Stimulated activated CD8-positive, alpha-beta memory T cell treated with anti-CD3 and anti-CD28 coated beads, Interleukin-2, amount 100 ng/mL, for 1 hour (primary cell): Measurements from ENCODE around the gene PSMG4.

Experiments
- DNase-seq, 2 donors: peaks; one replicate each; pipeline ENCODE4 v3.0.0-alpha.2; 2020; ENCODE audit warnings: low read depth in 2 of 2

PSMG4 gene

DNA sequence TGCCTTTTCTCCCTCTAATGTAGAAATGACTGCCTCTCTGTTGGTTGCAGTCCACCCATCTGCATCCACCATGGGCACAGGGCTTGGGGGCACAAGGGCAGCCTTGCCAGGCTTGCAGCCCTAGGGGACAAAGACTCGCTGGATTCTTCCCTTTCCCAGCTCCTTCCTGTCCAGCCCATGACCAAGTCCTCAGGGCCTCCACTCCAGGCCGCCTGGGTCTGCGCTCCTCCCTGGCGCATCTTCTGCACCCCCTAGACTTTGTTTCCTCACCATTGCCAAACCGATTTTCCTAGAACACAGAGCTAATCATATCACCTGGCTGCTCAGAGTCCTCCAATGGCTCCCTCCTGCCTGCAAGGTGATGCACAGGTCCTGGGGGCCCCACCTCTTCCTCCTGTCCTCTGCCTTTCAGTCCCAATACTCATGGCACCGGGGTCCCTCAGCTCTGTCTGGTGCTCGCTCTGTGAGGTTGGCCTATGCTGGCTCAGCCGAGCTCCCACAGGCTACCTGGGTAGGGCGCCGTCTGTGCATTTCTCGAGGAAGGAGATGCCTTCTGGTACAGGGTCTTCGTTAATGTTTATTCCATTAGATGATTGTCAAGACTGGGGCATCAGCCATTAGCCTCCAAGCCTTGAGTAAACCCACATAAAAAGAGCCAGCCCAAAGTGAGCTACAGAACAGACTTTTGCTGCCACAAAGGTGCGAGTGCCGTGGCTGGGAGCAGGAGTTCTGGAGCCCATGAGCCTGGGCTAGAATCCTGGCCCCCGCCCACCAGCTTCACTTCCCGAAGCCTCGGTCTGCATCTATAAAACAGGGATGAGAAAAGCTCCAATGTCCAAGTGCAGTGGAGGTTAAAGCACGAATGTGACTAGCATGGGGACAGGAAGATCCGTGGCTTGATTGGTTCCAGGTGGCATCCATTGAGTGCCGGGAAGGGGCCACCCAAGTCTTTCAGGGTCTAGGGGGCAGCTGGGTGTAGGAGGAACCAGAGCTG, 17.7 kb downstream of the PSMG4 start:
- no peak for DNase-seq

DNA sequence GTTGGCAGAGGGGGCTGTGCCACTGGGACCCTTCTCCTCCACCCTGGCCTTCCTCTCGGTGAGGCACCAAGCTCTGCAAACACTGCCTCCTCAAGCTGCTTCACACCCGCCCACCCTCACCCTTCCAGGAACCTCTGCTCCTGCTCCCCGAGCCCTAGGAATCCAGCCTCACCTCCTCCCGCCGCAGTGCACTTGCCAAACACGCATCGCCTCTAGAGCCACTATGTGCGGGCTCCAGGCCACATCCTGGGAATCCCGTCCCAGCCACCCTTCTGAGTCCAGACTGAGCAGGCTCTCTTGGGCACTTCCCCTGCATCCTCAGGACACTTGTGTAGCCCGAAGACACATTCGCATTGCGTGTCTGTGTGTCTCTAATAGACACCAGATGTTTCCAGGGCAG, 18.5 kb downstream of the PSMG4 start:
- no peak for DNase-seq

DNA sequence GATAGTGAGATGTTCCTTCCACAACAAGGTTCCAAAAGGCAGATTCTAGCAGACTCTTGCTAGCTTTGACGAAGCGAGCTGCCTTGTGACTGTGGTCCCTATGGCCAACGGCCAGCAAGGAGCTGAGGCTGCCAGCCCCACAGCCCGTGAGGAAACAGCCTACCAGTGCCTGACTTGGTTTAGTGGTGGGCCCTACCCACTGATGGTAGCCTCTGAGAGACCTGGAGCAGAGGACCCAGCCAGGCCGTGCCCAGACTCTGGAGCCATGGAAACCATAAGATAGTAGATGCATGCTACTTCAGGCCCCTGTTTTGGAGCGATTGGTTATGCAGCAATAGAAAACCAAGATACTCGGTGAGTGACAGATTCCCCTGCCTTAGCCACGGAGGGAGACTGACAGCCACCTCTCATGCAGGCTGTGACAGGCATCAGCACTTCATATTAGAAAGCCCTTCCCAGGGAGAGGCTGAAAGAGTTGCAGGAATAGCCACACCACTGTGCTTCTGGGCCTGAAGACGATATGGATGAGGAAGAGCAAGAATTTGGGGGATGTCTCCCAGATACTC, 19.2 kb downstream of the PSMG4 start:
- no peak for DNase-seq

DNA sequence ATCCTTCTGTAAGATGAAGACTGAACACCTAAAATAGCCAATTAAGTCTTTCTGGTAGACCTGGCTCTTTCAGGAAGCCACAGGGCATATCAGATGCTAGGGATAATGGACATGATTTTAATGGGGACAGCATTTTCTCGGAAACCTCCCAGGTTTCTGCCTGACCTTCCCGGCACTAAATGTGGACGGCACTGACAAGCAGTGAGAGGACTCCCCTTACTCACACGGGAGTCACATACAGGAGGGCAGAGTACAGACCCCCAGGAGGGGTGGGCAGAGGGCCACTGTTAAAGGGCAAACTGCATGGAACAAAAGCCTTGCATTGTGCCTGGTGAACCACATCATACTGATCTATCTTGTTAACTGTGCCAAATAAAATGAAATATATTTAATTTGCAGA, 19.9 kb downstream of the PSMG4 start:
- DNase-seq: no peak

DNA sequence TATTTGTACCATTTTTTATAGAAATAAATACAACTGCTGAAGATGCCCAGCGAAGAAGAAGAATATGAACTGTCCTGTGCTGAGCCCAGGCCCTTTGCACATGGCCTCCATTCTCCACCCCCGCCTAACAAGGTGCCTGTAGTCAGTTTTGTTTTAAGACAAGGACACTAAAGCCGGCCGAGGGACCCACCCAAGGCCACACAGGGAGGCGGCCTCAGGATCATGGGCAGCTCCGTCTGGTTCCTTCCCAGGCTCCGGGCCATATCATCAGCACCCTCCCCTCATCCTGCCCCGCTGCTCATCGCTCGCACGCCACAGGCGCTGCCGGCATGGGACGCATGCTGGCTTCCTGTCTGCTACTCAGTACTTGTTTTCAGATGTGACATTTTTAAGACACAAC, 21.3 kb downstream of the PSMG4 start:
- DNase-seq: no peak

DNA sequence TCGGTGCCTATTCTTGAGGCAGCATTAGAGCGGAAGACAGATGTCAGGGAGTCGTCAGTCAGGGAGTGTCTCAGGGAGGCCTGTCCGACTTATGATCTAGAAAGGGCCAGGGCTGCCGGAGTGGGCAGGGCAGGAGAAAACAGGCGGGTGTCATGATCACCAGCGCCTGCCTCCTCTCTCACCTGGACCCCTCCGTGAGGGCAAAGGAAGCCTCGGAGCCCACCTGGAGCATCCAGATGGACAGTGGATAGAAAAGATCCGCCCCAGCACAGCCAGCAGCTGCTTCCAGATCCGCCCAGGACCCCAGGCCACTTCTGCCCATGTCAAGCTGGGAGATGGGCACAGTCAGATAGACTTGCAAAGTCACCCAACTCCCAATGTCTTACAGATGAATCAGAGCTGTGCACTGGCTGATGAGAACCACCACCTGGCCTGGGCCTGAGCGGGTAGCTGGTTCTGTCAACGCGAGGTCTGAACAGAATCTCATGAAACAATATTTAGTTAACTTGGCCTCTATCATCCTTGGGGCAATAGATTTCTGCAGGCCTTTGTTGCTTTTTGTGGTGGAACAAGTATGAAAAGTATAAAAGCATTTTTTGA, 22.2 kb downstream of the PSMG4 start:
- no peak for DNase-seq

DNA sequence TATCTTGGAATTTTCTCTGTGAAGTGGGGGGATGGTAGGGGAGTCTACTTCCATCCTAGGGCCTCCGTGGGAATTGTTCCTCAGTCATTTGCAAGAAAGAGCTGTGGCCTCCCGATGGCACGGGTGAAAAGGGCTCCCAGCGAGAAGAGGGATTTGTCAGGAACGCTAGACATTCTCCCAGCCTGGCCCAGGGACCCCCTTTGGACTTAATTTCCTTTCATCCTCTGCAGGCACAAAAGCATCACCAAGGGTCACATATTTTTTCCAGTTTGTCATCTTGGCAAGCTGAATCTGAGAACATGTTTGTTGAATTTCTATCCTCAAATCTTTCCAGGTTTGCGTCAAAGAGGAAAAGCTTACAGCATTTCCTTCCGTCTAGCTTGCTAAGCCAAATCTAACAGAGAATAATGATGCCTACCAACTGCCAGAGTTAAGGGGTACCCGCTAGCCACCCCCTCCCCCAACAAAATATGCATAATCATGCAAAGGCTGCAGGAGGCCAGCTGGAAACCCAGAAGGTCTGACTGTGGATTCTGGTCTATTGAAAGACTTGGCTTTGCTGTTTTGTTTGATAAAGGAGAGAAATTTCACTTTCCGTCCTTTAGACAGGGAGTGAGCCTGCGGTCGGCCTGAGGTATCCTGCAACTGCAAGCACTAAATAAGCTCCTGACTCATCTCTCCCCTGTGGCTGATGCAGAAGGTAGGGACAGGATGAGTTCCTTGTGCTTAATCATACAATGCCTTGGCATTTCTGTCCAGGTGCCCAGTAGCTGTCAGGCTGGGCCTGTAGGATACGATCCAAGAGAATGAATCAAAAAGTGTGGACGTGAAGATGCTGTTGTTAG, 23.1 kb downstream of the PSMG4 start:
- no peak for DNase-seq

DNA sequence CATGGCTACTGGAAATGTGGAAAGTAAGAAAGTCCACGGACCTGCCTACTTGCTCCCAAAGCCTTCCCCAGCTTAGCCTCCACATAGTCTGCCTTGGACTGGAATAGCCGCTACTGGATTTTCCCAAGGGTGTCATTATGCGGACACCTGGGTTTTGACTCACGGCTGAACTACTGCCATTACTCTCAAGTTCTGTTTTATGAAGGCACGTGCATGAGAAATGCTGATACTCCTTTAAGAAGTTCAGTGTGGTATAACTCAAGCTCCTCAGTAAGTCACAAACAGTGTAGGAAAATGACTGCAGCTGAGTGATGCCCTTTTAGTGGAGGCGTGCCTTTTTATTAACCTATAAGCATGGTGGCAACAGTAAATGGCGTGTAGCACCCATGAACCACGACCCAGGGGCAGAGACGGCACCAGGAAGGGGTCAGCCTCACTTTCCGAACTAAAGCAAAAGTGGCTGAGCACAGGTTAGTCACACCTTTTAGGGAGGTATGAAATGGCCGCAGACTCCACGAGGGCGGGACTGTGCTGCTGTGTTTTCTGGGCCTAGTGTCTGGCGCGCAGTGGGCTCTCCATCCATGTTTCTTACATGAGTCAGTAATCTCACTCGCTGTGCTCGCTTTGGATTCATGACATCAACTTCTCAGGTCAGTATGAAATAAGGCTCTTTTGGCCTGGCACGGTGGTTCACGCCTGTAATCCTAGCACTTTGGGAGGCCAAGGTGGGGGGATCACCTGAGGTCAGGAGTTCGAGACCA, 23.9 kb downstream of the PSMG4 start:
- DNase-seq: no peak

DNA sequence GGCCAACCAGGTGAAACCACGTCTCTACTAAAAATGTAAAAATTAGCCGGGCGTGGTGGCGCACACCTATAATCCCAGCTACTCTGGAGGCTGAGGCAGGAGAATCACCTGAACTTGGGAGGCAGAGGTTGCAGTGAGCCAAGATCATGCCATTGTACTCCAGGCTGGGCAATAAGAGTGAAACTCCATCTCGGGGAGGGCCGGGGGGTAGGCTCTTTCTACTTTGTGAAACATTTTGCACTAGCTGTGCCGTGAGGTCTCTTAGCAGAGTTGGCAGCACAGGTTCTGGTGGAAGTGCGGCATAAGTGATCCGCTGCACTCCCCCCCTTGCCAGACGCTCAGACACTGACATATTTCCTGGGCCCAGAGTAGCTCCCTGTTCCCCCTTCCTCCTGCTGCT, 24.5 kb downstream of the PSMG4 start:
- DNase-seq: no peak

DNA sequence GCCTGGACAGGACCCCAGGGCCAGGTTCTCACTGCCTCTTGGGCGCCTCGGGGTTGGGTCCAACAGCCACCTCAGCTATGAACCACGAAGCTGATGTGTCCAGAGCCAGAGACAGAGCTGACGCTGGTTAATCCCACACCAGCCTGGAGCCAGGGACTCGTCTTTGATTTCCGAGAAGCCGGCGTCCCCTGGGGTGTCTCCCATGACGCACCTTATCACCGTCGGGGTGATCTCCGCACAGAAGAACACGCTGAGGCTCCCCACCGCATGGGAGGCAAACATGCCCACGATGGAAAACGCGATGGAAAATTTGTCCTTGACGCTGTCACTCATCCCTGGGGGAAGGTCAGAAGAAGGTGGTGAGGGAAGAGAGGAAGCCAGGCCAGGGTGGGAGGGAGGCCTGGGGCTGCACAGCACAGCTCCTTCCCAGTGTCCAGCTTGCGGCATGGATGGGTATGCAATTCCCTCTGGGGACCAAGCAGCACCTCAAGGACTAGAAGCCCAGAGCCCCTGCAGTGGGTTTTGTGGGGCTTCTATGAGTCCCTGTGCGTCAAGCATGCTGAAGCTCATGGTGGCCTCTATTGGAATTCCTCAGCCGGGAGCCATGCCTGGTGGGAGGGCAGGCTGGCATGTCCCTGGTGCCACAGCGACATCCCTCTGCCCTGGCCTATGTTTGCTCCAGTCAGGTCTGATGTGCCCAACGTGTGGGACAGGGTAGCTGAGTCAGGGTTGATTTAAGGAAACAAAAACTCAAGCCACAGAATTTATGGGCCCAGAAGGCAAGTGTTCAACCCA, 25.1 kb downstream of the PSMG4 start:
- no peak for DNase-seq

DNA sequence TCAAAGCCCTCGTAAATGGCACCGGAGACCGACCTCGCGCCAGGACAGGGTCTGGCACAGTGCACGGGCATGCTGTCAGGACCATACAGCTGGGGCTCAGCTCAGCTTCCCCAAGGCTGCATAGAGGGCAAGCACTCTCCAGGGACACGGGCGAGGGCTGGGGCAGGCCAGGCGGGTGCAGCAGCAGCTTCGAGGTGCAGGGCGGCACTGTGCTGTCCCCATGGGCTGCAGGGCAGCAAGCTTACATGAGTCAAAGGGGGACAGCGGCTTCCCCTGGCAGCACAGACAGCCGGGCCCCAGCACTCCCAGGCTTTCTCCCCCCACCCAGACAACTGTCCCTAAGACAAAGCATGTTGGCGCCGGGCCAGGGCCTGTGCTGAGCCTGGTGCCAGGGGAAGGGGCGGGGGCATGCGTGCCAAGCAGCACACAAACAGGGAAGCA, 25.7 kb downstream of the PSMG4 start:
- no peak for DNase-seq

DNA sequence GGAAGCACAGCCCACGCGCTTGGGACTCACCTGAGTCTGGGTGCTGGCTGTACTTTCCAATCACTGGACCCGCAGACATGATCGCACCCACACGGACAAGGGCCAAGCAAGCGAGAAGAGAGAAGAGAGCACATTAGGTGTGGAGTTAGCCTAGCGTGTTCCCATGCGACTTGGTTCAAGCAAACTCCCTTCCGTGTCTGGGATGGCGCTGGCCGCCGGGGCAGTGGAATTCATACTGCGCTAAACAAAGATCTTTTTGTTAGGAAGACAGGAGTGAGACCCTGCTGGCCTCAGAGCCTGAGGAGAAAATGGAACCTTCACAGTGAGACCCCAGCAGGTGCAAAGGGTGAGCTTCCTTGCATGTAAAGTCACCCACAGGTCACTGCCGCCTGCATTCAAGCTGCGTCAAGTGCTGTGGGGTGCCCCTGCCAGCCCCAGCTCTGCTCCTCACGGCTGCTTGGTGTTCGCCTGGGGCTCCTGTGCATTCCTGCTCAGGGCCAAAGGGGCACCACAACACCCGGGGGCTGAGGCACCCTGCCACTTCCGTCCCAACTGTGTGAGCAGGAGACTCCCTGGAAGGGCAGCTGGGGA, 26.4 kb downstream of the PSMG4 start:
- no peak for DNase-seq

DNA sequence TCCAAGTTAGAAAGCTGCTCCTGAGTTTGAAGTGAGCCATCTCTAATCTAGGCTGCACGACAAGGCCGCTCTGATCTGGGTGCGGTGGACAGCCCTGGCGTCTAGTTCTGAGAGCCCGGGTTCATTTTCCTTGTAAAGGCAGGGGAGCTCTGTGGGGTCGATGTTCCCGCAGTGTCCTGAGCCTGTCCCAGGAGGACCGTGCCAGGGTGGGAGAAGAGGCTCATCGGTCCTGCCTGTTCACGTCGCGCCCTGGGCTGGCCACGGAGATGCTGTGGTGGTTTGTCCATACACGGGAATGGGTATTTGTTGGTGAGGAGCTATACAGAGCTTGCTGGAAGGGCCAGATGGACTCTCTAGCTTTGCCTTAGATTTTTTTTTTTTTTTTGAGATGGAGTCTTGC, 27.0 kb downstream of the PSMG4 start:
- DNase-seq: no peak

DNA sequence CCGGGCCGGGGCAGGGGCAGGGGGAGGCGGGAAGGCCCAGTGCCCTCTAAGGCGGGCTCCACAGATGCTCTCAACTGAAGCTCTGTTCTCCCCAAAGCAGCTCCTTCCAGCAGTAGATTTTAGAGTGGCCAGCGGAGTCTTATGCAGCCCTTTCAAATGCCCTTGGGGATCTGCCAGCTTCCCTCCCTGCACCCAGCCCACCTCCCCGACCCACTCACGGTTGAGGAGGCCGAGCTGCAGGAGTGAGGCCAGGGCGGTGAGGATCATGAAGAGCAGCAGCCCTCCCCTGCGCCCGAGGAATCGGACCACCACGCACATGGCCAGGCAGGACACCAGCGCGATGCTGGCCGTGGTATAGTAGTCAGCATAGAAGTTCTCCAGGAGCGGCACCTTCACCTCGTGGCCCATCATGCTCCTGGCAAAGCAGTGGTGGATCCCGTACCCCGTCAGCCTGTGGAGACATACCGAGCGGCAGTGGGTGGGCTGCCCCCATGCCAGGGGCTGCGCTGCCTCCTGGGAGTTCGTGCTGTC, 28.0 kb downstream of the PSMG4 start:
- no peak for DNase-seq

DNA sequence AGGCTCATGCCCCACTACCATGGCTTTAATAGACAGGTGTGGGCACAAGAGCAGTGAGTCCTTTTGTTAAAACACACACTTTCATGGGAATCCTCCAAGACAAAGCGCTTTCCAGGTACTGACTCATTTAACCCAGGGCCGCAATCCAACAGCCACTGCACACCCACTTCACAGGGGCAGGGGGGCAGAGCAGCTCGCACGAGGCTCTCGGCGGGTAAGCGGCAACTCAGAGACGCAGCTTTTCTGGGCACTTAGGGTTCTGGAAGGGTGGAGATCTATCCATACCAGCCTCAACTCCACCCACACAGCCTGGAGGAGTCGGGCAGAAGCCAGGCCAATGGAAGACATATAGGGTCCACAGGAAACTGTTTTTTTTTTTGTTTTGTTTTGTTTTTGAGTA, 28.6 kb downstream of the PSMG4 start:
- no peak for DNase-seq

DNA sequence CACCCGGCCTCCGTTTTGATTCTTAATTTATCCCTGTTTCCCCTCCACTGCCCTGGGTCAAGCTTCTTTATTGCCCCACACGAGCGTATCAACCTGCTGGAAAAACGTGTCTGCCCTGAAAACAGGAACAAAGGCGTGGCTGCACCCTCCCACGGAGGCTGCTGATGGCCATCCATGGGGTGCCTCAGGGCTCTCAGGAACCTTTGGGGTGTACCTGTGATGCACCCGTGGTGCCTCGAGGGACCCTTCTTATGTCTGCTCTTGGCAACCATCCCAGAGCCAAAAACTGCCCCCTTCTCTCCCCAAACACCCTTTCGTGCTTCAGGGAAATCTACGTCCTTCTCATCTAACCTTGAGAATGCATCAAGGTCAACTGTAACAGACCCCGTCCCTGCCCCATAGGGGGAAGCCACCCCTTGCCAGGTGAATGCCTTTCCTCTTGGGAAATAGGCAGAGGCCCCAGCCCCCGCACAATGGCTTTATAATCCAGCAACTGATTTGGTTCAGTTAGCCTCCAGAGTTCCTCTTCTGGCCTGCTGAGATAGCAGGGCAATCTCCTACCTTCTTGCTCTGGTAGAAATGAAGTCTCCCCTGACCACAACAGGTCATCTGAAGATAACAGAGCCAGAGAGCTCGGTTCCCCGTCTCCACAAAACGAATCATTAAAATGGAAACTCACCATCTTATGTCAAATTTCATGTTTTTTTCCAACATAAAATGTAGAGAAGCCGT, 29.4 kb downstream of the PSMG4 start:
- DNase-seq: no peak

DNA sequence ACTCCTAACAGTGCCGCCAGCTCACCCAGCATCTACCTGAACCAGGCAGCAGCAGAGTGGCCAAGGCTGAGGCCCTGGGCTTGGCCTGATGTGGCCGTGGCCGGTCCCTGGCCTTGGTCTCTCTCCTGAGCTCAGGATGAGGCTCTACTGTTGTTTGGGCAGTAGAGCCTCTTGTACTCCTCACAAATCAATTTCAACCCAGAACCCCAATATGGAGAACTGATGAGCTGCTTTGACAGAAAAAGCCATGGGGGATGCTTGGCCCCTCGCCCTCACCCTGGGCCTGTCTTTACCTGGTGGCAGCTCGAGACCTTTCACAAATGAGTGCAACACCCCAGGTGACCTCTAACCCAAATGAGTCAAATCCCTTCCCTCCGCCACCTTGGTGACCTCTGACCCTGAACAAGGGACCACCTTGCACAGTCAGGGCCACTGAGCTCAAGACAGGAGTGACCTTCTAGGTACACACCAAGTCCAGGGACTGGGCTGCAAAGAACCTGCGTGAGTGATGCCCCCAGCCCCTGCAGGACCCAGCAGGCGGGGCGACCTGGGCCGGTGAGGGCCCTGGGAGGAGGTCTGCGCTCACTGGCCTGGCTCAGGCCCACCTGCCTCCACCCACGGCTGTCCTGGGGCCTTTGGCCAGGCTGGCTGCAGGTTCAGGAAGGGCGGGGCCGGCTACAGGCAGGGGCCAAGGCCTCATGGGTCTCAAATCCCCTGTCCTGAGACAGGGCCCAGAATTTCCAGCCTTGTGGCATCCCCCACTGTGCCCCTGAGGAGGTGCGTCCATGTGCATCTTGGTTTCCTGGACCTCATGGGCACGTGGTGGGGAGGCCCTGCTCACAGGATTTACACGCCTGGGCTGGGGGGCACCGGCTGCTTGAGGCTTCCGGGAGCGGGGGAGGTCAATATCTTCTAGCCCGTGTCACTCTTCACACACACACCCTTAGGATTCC, 30.2 kb downstream of the PSMG4 start:
- no peak for DNase-seq

DNA sequence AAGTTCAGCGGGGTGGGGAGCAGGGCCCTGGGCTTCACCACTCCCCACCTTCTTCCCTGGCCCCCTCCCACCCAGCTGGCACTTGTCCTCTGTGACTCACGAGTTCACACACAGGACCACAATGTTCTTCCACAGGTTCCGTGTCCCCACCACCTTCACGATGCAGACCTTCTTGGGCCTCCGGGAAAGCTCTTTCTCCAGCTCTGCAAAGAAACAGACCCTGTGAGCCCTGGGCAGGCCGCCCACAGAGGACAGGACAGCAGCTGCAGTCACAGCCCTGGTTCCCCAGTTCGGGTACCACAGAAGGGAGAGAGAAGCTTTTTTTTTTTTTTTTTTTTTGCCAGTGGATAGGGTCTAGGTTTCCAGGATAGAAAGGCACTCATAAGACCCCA, 30.9 kb downstream of the PSMG4 start:
- DNase-seq: no peak
